ENCODE data around the gene ZNF217.
A peak's percentile ranks its signal among the peaks of the same experiment; 100 is the strongest.
"Not testable (repeated sequence)": the region's sequence is repeated elsewhere in the genome, so short reads cannot be mapped to it uniquely, and the experiment has no call there.

Gene ZNF217

GRCh38 chr20:53597030-53597482 lies 3.4 kb upstream of the ZNF217 start:
- no peak for DNase-seq

GRCh38 chr20:53596189-53597001 lies 2.8 kb upstream of the ZNF217 start:
- peak; percentile 55 for DNase-seq

GRCh38 chr20:53595742-53596141 lies 2.1 kb upstream of the ZNF217 start:
- peak; percentile 47 for DNase-seq

DNA sequence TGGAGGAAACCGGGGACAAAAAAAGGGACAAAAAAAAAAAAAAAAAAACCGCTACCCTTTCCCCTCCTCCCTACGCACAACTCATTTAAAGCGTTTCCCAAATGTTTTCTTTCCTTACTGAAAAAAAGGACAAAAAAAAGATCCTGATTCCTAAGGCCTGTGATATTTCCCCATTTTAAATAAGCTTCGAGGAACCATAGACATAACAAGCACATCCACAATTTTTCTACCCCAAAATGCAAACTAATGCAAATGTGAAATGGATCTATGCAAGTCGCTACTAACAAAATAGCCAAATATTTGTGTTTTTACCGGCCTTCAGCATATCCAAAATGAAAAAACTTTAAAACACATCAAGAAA lies 1.4 kb upstream of the ZNF217 start:
- DNase-seq = peak; percentile 29

DNA sequence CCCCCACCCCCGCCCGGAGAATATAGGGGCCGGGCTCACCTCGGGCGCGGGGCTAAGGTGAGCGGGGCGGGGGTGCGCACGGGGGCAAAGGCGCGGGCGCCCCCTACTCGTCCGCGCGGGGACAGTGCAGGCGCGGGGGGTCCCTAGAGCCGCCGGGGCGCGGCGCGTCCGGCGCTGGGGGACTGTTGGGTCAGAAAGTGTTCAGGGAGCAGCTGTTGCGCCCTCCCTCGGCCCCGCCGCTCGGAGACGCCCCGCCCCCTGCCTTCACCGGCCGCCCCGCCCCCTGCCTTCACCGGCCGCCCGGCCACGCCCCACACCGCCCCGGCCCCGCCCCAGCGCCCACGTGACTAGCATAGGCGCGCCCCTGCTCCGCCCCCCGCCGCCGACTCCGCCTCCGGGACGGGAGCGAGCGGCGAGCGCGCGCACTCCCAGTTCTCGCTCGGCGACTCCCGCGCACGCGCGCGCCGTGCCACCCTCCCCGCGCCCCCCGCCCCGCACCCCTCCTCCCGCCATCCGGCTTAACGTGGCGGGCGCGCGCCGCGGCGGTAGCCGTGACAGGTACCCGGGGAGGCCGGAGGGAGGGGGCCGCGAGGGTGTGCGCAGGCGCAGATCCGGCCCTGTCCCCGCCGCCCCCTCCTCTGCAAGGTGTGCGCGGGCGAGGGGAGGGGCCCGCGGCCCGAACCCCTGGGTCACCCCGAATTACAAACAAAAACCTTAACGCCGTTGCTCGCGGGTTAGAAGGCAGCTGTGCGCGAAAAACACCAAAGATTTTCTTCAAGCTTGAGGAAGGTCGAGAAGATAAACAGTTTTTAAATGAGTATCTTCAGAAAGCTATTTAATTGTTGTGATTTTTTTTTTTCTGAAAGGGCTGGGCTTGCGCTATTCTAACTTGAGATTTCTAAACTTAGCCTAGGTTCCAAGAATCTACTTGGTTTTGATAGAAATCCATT lies 704 bp upstream of the ZNF217 start:
- DNase-seq = peak; percentile 92

- peak; percentile 33 for DNase-seq
Observed at GRCh38 chr20:53592992-53593465, 610 bp downstream of the ZNF217 start.

- peak; percentile 70 for DNase-seq
Observed at GRCh38 chr20:53592454-53592991, 1.1 kb downstream of the ZNF217 start.

DNA sequence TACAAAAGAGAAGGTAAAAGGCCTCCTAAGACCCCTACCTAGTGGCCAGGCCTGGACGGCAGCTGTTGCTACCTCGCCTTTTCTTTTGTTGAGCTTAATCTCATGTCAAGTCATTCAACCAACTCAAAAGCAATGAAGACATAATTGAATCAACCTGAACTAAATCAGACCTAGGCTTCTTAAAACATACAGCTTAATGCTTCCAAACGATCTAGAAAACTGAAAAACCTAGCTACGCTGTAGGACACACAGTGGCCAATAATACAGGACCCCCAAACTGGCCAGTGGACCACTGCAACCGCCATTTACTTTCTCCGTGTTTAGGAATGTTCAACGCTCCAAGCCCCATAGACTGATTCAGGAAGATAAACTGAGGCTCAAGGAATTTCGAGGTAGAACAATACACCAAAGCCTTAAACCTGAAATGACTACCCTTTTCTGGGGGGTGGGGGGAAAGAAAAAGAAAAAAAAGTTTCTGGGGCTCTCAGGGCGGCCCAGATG lies 1.6 kb downstream of the ZNF217 start:
- peak; percentile 43 for DNase-seq

DNA sequence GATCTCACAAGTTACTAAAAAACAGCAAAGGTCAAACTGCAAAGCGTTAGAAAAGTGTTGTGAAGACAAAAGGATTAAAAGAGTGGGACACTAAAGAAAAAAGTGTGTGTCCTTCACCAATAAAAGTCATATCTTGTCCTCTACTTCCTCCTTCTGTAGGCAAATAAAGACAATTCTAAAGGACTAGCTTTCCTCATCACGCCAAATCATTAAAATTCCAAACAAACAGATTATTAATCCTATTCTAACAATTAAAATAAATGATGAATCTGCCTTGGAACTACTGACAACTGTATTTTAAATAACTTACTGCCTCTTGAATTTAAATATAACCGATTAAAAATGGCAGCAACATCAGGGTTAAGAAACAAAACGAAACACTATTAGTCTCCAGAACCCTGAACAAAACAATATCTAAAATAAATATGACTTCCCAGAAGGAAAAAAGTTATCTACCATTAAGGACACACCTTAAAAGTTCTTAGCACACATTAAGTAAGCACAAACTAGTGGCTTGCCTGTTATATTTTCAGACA lies 2.4 kb downstream of the ZNF217 start:
- peak; percentile 35 for DNase-seq

- peak; percentile 65 for DNase-seq
Observed at GRCh38 chr20:53590608-53591007, 3.0 kb downstream of the ZNF217 start.

GRCh38 chr20:53590122-53590521 lies 3.5 kb downstream of the ZNF217 start:
- DNase-seq = not testable (repeated sequence)

DNA sequence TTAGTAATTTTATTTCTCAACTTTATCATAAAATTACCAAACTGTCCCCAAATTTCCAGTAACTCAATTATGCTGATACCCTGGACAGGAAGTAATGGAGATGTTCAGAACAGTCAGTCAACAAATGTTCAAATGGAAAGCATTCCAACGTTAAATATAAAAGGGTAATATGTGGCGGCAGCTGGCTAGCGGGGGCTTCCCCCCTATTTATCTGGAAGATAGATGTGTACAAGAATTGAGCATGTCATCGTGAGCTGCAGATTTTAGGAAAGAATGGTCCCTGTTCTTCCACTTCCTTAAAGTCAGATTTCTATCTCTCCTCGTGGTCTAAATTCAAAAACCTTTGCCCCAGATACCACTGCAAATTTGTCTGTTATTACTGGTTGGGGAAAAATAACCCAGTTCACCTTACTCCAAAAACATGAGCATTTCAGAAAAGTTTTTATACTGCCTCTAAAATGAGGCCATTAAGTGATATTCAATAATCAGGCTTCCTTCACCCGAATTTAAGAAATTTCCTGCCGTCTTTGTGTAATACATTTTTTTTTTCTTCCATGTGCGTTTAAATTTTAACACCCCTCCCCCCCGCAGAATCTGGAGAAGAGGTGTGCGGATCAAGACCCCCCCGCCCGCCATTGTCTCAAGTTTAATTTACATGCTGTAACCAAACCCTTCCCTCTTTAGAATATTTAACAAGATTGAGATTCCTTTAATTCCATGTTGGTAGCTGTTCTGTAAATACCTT lies 4.1 kb downstream of the ZNF217 start:
- peak; percentile 66 for DNase-seq

- DNase-seq = not testable (repeated sequence)
Observed at GRCh38 chr20:53587157-53587703, 6.4 kb downstream of the ZNF217 start.

- DNase-seq = peak; percentile 47
Observed at GRCh38 chr20:53586640-53587039, 7.0 kb downstream of the ZNF217 start.

- not testable (repeated sequence) for DNase-seq
Observed at GRCh38 chr20:53585910-53586309, 7.7 kb downstream of the ZNF217 start.

- DNase-seq = not testable (repeated sequence)
Observed at GRCh38 chr20:53585004-53585569, 8.6 kb downstream of the ZNF217 start.

DNA sequence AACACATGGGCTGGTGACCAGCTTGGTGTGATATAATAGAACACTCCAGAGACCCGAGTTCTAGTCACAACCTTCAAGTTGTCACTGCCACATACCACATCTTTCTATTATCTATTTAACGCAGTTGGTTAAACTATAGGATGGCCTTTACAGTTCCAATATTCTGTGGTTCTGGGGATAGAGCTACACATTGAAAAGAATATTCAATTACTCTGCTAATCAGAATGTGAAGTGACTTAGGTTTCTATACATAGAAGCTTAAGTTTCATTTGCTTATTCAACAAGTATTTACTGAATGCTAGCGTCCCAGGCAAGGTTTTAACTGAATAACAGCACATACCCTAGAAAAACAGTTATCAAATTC lies 9.1 kb downstream of the ZNF217 start:
- DNase-seq = not testable (repeated sequence)

- not testable (repeated sequence) for DNase-seq
Observed at GRCh38 chr20:53583660-53584549, 9.7 kb downstream of the ZNF217 start.

GRCh38 chr20:53582574-53583351 lies 10.9 kb downstream of the ZNF217 start:
- no peak for DNase-seq

- DNase-seq = no peak
Observed at GRCh38 chr20:53582251-53582570, 11.4 kb downstream of the ZNF217 start.
